GM21423 (cell line): ENCODE results near the gene FNTB.
A peak's percentile ranks its signal among the peaks of the same experiment; 100 is the strongest.
"Not testable (repeated sequence)": the region's sequence is repeated elsewhere in the genome, so short reads cannot be mapped to it uniquely, and the experiment has no call there.

ENCODE experiments used
- ATAC-seq: cut with Tn5 transposase; IDR thresholded peaks from one replicate; pipeline ENCODE4 v1.9.1; 2021; ENCODE audit warnings: mild to moderate bottlenecking, moderate library complexity; ENCODE audit not compliant: unreplicated experiment

The FNTB gene

GRCh38 chr14:65011538-65011937 is 24.8 kb downstream of the FNTB start:
- ATAC-seq: no peak

GRCh38 chr14:65012353-65012752 is 25.7 kb downstream of the FNTB start:
- no peak for ATAC-seq

- ATAC-seq: no peak
These were observed 28.7 kb downstream of the FNTB start for GRCh38 chr14:65015391-65015790.

GRCh38 chr14:65016471-65016870 is 29.8 kb downstream of the FNTB start:
- no peak for ATAC-seq

GRCh38 chr14:65019944-65020566 is 33.4 kb downstream of the FNTB start:
- ATAC-seq: no peak

- ATAC-seq: no peak
These were observed 38.3 kb downstream of the FNTB start for GRCh38 chr14:65024957-65025356.

- no peak for ATAC-seq
These were observed 39.1 kb downstream of the FNTB start for GRCh38 chr14:65025818-65026217.

- ATAC-seq: no peak
These were observed 39.8 kb downstream of the FNTB start for GRCh38 chr14:65026526-65026925.

- ATAC-seq: no peak
These were observed 40.6 kb downstream of the FNTB start for GRCh38 chr14:65027127-65027799.

- ATAC-seq: no peak
These were observed 42.2 kb downstream of the FNTB start for GRCh38 chr14:65028937-65029336.

GRCh38 chr14:65031321-65031720 is 44.6 kb downstream of the FNTB start:
- ATAC-seq: not testable (repeated sequence)

- no peak for ATAC-seq
These were observed 45.6 kb downstream of the FNTB start for GRCh38 chr14:65032319-65032718.

- ATAC-seq: no peak
These were observed 46.5 kb downstream of the FNTB start for GRCh38 chr14:65033181-65033580.

- ATAC-seq: no peak
These were observed 47.3 kb downstream of the FNTB start for GRCh38 chr14:65034021-65034420.

- no peak for ATAC-seq
These were observed 48.4 kb downstream of the FNTB start for GRCh38 chr14:65035049-65035448.

- ATAC-seq: no peak
These were observed 52.3 kb downstream of the FNTB start for GRCh38 chr14:65038966-65039365.

- ATAC-seq: no peak
These were observed 54.2 kb downstream of the FNTB start for GRCh38 chr14:65040666-65041433.

- no peak for ATAC-seq
These were observed 54.8 kb downstream of the FNTB start for GRCh38 chr14:65041434-65041915.

GRCh38 chr14:65042296-65042695 is 55.6 kb downstream of the FNTB start:
- ATAC-seq: peak; percentile 13

- peak; percentile 81 for ATAC-seq
These were observed 56.2 kb downstream of the FNTB start for GRCh38 chr14:65042731-65043372.

- no peak for ATAC-seq
These were observed 57.3 kb downstream of the FNTB start for GRCh38 chr14:65043893-65044595.
